HG02678 (cell line): ENCODE data around the gene UBE2F.
"Not testable (repeated sequence)": the region's sequence is repeated elsewhere in the genome, so short reads cannot be mapped to it uniquely, and the experiment has no call there.

ENCODE experiments used
- ATAC-seq: cut with Tn5 transposase; IDR thresholded peaks from one replicate; pipeline ENCODE4 v1.9.1; 2021; ENCODE audit warnings: mild to moderate bottlenecking, moderate library complexity; ENCODE audit not compliant: unreplicated experiment

UBE2F gene

DNA sequence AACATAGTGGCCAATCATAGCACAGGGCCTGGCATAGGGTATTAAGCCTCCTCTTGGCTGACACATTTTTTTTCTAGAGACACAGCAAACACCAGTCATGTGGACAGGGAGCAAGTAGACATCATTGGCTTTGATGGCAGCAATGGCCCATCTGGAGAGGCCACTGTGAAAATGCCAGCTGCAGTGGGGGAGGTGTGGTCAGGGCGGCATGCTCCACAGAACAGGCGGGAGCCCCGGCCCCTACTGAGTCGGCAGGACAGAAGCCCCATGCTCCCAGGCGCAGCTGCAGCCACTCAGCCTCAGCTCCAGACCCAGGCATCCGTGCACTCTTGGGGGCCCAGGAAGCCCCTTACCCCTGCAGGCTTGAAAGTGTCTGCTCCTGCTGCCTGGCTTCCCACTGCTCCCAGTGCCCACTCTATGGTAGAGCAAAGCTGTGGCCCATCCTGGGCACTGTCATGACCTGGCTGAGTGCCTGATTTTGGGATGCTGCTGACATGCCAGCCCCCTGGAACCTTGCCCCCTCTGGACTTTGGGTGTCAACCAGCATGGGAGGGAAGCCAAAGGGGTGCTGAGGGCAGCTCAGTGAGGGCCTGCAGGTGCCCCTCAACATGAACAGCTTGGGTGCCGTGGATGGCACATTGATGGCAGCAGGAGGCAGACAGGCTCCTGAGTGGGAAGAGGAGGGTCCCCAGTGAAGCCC is 23.3 kb upstream of the UBE2F start:
- ATAC-seq = no peak

DNA sequence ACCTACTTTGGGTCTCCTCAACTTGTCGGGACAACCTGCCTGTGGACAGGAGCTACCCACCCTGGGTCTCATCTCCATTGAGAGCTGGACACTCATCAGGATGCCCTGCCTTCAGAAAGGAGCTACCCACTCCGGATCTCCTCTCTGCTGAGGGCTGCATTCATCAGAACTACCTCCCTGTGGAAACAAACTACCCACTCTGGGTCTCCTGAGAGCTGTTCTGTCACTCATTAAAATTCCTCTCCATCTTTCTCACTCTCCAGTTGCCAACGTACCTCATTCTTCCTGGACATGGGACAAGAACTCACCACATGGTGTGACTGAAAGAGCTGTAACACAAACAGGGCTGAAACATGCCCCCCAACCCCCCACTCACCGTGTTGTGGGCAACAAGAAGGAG is 22.5 kb upstream of the UBE2F start:
- ATAC-seq = no peak

DNA sequence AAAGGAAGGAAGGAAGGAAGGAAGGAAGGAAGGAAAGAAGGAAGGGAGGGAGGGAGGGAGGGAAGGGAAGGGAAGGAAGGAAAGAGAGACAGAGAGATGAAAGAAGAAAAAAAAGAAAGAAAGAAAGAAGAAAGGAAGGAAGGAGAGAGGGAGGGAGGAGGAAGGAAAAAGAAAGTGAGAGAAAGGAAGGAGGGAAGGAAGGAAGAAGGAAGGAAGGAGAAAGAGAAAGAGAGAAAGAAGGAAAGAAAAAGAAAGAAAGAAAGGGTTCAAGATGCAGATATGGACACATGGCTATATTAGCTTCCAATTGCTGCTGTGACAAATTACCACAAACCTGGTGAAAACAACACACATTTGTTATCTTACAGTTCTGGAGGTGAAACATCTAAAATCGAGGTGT is 20.4 kb upstream of the UBE2F start:
- ATAC-seq = no peak

DNA sequence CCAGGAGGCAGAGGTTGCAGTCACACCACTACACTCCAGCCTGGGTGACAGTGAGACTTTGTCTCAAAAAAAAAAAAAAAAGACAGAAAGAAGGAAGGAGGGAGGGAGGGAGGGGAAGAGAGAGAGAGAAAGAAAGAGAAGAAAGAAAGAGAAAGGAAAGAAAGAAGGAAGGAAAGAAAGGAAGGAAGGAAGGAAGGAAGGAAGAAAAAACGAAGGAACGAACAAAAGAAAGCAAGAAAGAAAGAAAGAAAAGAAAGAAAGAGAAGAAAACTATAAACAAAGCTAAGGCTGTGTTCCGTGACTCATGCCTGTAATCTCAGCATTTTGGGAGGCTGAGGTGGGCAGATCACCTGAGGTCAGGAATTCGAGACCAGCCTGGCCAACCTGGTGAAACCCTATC is 15.5 kb upstream of the UBE2F start:
- not testable (repeated sequence) for ATAC-seq

DNA sequence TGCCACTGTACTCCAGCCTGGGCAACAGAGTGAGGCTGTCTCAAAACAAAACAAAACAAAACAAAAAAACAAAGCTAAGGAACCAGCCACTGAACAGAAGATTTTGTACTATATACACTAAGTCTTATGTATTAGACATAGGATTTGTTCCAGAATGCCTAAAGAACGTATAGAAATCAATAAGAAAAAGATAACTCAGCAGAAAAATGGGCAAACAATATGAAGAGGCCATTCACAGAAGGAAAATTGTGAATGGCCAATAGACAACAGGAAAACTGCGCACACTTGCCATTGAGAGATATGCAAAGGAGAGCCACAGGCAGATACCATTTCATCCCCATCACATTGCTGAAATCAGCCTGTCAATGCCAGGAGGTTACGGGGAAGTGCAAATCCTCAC is 14.9 kb upstream of the UBE2F start:
- ATAC-seq = no peak

DNA sequence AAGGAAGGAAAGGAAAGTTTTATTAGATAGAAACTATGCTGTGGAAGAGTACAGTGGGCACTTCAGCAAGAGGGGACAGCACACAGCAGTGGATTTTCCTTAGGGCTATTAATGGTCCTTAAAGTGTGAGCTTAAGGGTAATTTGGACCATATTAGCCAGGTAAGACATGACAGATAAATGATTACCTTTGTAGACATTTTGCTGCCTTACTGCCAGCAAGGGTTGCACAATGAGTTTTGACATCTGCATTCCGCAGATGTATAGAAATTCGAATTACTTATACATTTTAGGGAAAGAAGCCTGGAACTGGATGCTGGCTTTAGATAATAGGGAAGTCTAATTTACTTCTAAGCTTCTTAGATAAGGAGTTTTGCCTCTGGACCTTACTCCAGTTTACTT is 14.0 kb upstream of the UBE2F start:
- no peak for ATAC-seq

DNA sequence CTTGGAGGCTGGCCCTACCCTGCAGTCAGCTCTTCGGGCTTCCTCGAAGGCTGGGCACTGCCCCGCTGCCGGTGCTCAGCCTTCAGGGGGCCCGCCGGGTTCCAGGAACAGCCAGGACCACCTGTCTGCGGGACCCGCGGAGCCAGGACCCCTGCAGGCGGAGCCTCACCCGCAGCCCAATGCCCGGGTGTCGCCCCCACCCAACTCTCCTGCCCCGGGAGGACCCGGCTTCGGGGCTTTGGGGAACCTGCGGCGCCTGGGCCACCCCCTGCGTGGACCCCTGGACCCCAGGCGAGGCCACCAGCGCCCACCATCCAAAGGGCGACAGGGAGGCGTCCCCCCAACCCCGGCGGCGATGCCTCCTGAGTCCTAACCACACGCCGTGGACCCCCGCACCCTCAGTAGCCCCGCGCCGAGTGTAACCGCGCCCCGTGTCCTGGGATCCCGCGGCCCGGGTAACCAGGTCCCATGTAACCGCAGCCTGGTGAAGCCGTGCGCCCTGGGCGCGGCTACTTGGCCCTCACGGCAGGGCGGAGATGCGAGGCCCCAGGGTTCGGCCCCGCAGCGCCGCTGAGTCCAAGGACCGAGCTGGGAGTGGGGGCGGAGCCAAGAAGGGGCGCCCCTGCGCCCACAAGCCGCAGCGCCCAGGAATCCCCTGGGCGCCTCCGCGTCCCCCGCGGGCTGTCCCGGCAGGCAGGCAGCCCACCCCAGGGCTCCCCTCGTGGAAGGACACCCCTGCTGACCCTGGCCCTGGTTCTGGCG is 11.0 kb upstream of the UBE2F start:
- no peak for ATAC-seq

DNA sequence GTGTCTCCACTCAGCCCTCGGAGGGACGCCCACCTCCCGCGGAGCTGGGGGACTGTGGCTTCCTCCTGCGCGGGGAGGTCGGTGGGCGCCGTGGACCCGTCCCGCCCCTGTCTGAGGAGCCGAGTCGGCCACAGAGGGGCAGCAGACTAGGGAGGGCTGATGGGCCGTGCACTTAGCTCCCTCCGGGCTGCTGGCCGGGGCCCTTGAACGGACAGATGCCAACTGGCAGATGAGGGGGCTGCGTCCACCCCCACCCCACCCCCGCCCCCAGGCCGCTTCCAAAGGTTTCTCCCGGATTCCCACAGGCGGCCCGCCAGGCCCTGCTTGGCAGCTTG is 10.4 kb upstream of the UBE2F start:
- no peak for ATAC-seq

DNA sequence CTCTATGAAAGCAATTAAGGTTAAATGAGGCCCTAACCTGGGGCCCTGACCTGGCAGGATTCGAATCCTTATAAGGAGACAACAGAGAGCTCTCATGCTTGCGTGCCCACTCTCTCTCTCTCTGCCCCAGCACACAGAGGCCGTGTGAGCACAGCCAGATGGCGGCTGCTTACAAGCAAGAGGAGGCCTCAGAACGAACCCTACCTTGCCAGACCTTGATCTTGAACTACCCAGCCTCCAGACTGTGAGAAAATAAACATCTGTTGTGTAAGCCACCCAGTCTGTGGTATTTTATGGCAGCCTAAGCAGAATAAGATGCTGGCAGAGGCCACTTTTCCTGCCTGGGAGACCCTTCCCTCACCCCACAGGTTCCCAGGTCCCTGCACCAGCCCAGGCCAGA is 5.2 kb upstream of the UBE2F start:
- no peak for ATAC-seq

DNA sequence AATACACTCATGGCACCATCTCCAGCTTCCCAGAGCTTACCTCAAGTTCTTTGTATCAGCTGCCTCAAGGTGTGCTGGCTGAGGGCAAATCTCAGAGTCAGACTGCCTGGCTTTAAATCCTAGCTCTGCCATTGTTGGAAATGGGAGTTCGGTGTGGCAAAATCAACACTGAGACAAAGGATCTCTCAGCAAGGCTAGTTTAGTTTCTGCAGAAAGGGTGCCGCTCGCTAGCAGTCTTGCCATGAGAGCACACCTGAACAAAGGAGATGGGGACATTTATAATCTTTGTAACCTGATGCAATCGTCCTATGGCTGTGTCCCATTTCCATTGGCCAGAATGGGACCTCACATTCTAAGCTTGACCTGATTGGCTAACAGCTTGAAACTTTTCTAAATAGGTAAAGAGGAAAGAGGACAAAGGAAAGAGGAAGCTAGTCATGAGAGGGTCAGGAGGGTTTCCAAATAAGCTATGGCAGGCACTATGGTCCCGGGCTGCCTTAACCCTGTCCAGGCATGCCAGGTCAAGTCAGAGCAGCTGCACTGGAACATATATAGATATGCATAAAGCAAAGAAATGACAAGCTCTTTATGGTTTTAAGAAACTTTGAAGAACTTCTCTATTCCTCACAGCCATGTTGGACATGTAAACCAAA is 4.3 kb upstream of the UBE2F start:
- no peak for ATAC-seq

DNA sequence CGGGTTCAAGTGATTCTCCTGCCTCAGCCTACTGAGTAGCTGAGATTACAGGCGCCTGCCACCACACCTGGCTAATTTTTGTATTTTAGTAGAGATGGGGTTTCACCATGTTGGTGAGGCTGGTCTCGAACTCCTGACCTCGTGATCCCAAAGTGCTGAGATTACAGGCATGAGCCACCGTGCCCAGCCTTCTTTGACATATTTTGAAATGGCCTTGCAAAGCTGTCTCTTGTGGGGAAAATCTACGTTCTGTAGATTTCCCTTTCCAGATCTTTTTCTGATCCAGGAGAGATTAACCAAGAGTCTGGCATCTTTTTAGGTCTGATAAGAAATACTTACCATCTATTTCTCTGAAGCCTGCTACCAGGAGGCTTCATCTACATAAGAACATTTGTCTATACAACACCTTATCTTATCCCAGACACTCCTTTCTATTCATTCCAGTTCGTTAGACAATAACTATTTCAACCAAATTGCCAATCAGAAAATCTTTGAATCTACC is 3.3 kb upstream of the UBE2F start:
- not testable (repeated sequence) for ATAC-seq

DNA sequence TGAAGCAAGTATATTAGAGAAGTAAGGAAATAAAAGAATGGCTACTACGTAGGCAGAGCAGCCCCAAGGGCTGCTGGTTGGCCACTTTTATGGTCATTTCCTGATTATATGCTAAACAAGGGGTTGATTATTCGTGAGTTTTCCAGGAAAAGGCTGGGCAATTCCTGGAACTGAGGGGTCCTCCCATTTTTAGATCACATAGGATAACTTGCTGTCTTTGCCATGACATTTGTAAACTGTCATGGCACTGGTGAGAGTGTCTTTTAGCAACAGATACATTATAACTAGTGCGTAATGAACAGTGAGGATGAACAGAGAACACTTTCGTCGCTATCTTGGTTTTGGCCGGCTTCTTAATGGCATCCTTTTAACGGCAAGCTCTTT is 2.6 kb upstream of the UBE2F start:
- no peak for ATAC-seq

DNA sequence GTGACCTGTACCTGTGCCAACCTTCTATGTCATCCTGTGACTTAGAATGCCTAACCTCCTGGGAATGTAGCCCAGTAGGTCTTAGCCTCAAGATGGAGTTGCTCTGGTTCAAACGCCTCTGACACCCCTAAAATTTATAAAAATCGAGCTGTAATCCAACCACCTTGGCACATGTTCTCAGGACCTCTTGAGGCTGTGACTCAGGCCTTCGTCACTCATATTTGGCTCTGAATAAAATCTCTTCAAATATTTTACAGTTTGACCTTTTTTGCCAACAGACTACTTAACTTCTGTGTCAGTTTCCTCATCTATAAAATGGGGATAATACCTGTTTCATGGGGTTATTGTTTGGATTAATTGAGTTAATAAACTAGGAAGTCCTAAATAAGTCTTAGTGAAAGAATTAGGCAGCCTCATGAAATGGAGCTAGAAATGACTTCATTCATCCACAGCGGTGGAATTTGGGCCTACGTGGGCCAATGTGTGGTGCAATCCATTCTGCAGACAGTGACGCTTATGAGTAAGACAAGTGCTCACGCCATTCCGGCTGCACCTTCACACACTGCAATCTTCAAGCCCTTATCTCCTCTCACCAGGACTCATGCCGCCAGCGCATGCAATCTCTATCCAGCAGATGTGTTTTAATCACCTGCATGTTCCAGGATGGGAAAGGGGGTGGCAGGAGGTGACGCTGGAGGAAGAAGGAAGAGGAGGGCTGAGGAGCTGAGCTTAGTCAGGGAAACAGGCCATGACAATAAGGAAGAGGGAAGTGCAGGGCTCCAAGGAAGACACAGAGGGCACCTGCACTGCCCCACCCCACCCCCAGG is 2.0 kb upstream of the UBE2F start:
- ATAC-seq = no peak

DNA sequence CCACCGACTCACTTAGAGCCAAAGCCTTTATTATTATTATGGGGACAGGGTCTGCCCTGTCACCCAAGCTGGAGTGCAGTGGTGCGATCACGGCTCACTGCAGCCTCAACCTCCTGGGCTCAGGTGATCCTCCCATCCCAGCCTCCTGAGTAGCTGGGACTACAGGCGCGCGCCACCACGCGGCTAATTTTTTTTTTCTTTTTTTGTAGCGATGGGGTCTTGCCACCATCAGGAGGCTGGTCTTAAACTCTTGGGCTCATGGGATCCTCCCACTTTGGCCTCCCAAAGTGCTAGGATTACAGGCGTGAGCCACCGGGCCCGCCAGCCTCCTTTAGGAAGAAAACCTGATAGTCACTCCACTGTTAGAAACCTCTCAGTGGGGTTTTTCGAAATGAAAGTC is 970 bp upstream of the UBE2F start:
- ATAC-seq = not testable (repeated sequence)

DNA sequence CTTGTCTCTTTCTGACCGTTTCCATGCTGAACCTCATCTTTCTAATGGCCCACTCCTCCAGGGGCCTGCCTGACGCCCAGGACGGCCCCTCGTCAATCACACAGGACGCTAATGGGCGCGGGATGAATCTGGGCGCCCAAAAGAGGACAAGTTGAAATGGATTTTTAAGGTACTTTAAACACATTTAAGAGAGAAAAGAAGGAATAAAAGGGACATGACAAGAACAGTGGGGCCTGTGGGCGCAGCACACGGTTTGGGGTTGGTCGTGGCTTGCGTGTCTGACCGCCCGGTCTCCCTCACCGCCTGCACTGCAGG is 607 bp upstream of the UBE2F start:
- ATAC-seq = peak; percentile 30

DNA sequence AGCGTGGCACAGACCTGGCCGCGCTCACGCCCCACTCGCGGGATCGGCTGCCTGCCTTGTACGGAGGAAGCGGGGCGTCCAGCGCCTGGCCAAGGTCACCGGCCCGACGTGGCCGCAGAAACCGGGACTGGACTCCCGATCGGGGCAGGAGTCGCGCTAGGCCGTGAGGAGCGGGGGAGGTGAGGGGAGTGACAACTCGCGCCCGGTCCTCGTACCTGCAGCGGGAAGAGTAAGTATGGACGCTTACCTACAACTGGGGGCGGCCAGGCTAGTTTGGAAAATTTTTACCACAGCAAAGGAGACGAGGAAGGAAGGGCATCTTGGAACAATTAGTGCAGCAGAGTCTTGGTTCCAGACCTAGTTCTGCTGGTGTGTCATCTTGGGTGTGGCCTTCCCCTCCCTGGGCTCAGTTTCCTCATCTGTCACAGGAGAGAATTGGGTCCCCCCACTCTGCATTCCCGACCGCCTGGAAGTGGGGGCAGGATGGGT is 693 bp downstream of the UBE2F start:
- ATAC-seq = no peak

DNA sequence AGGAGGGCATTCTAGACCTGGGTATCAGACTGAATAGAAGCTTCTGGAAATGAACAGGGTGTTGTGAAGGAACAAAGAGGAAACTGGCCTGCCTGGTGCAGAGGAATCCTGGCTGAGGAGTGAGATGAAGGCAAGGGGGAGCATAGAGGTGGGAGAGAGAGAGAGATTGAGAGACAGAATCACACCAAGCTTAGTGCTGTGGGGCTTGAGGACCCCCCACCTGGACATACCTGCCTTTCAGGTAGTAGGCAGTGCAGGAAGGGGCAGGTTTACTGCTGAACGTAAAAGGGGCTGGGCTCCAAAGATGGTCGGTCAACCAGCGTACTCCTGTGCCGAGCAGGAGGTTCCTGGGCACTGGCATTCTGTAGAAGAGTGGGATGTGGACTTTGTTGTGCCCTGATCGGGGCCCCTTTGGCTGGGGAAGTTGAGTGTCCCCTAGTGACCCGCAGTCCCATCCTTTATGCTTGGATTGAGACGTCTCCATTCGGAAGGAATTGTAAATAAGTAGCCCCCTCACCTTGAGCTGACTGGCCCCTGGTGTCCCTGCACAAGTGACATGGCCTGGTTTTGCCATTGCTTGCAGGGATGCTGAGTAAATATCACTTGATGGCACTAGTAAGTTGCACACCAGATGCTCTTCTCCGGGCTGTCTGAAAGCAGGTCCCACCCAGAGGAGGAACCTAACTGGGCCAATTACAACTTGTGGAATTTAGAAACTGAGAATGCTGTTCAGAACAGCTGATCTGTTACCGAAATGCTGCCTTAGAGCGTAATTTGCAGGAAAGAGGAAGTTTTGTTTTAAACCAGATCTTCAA is 1.4 kb downstream of the UBE2F start:
- ATAC-seq = peak; percentile 33

DNA sequence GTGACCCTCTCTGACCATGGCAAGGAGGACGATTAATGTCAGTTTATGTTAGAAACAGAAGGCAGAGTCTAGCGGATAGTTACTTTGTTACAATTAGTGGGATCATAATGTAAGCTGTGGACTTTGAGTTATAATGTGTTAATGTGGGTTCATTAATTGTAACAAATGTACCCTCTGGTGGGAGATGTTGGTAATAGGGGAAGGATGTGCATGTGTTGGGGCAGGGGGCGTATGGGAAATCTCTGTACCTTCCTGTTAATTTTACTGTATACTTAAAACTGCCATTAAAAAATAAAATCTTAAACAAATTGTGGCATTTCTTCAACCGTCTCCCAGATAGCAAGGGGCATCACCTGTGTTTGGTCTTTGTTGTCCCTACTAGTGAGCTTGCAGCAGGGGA is 4.8 kb downstream of the UBE2F start:
- ATAC-seq = no peak

DNA sequence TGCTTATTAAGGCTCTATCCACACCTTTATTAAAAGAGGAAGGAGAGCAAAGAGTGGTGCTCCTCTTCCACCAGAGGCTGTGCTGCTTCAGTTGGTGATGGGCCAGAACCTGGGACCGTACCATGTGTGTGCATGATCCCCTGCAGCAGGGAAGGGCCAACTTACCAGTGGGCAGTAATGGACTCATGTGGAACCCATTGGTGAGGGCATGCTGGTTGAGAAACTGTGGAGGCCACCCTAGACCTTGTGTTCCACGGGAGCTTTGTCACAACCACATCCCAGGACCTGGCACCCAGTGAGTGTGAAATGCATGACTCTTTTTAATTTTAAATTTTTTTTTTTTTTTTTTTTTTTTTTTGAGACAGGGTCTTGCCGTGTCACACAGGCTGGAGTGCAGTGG is 5.4 kb downstream of the UBE2F start:
- ATAC-seq = no peak

DNA sequence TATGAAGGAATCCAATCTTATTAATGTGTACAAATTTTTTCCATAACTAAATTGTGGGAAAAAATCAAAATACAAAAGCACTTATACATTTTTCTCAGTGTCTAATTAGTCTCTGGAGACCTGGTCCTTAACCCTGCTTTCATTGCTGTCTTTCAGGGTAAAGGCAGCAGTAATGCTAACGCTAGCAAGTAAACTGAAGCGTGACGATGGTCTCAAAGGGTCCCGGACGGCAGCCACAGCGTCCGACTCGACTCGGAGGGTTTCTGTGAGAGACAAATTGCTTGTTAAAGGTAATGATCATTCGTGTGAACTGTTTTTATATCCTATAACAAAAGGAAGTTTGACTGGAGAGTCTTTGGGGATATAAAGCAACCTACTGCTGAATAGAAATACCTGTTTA is 6.1 kb downstream of the UBE2F start:
- ATAC-seq = no peak
